ENCODE data around the gene RBM20. TPM values are rescaled to one million over a fixed set of nuclear protein-coding genes. Genes with fewer than 3 reads are reported as not detected.

RBM20 gene
- total RNA-seq, 1 donor from 2014 or later: 1.5 TPM

GRCh38 chr10:110778211-110778610 is 134.1 kb downstream of the RBM20 start:
- Mint-ChIP-seq H3K9me3 (ENCODE audit: low read depth) (no peaks in the 10 kb centered on the region), H3K27ac (no peak overlapping the region), H3K4me1 (ENCODE audit: low read depth) (peaks cover 5% of the 10 kb centered on the region), H3K27me3 (peaks cover 5% of the 10 kb centered on the region), H3K4me3 (ENCODE audit: low read depth) (no peak overlapping the region), H3K36me3 (ENCODE audit: insufficient read depth) (no peaks in the 10 kb centered on the region)
- no peak for TF ChIP-seq CTCF (IDR thresholded peaks at IDR 0.05; ENCODE audit: unreplicated experiment)
- DNase-seq (ENCODE audit: low spot score, unreplicated experiment): no peak

GRCh38 chr10:110779489-110779888 is 135.4 kb downstream of the RBM20 start:
- peaks cover 5% of the 10 kb centered on the region for H3K27me3 Mint-ChIP-seq
- no peaks in the 10 kb centered on the region for H3K36me3 Mint-ChIP-seq (ENCODE audit: insufficient read depth)
- peaks cover 10% of the 10 kb centered on the region for H3K4me1 Mint-ChIP-seq (ENCODE audit: low read depth)
- H3K9me3 Mint-ChIP-seq (ENCODE audit: low read depth): no peaks in the 10 kb centered on the region
- H3K27ac Mint-ChIP-seq: no peak overlapping the region
- DNase-seq (ENCODE audit: low spot score, unreplicated experiment): no peak
- no peak for TF ChIP-seq CTCF (IDR thresholded peaks at IDR 0.05; ENCODE audit: unreplicated experiment)
- no peak overlapping the region for H3K4me3 Mint-ChIP-seq (ENCODE audit: low read depth)

GRCh38 chr10:110780704-110781103 is 136.6 kb downstream of the RBM20 start:
- no peak for TF ChIP-seq CTCF (IDR thresholded peaks at IDR 0.05; ENCODE audit: unreplicated experiment)
- no peaks in the 10 kb centered on the region for H3K9me3 Mint-ChIP-seq (ENCODE audit: low read depth)
- no peaks in the 10 kb centered on the region for H3K36me3 Mint-ChIP-seq (ENCODE audit: insufficient read depth)
- H3K4me1 Mint-ChIP-seq (ENCODE audit: low read depth): peaks cover 12% of the 10 kb centered on the region
- H3K27me3 Mint-ChIP-seq: peaks cover 5% of the 10 kb centered on the region
- H3K4me3 Mint-ChIP-seq (ENCODE audit: low read depth): no peak overlapping the region
- no peak overlapping the region for H3K27ac Mint-ChIP-seq
- DNase-seq (ENCODE audit: low spot score, unreplicated experiment): no peak

- Mint-ChIP-seq H3K4me1 (ENCODE audit: low read depth) (peaks cover 16% of the 10 kb centered on the region), H3K9me3 (ENCODE audit: low read depth) (no peaks in the 10 kb centered on the region), H3K27me3 (peaks cover 5% of the 10 kb centered on the region), H3K36me3 (ENCODE audit: insufficient read depth) (no peaks in the 10 kb centered on the region), H3K27ac (no peak overlapping the region), H3K4me3 (ENCODE audit: low read depth) (no peak overlapping the region)
- TF ChIP-seq CTCF (IDR thresholded peaks at IDR 0.05; ENCODE audit: unreplicated experiment): no peak
- no peak for DNase-seq (ENCODE audit: low spot score, unreplicated experiment)
These were observed 137.0 kb downstream of the RBM20 start for GRCh38 chr10:110781139-110781538.

- no peak overlapping the region for H3K27ac Mint-ChIP-seq
- TF ChIP-seq CTCF (IDR thresholded peaks at IDR 0.05; ENCODE audit: unreplicated experiment): no peak
- H3K4me1 Mint-ChIP-seq (ENCODE audit: low read depth): peaks cover 23% of the 10 kb centered on the region
- no peak for DNase-seq (ENCODE audit: low spot score, unreplicated experiment)
- H3K9me3 Mint-ChIP-seq (ENCODE audit: low read depth): no peaks in the 10 kb centered on the region
- no peak overlapping the region for H3K4me3 Mint-ChIP-seq (ENCODE audit: low read depth)
- H3K27me3 Mint-ChIP-seq: peaks cover 5% of the 10 kb centered on the region
- H3K36me3 Mint-ChIP-seq (ENCODE audit: insufficient read depth): no peaks in the 10 kb centered on the region
These were observed 138.5 kb downstream of the RBM20 start for GRCh38 chr10:110782616-110783015.

All from progenitor cell of endocrine pancreas (in vitro differentiated cells).